Erythroblast (primary cell): ENCODE data around the gene HMGXB3.

Experiments used
- DNase-seq, 2 experiments: peaks; one replicate each; lab custom pipeline; 2025; lab: John Stamatoyannopoulos, UW
- GATA1 ChIP-seq: IDR thresholded peaks from 2 replicates; pipeline ENCODE4 v1.6.1; 2011; ENCODE audit warnings: low read depth, mild to moderate bottlenecking, control low read depth, low read length, moderate library complexity
- POLR2A ChIP-seq: IDR thresholded peaks from 2 replicates; pipeline ENCODE4 v1.6.1; 2011; ENCODE audit warnings: mild to moderate bottlenecking, low read length

HMGXB3 gene, protein sequence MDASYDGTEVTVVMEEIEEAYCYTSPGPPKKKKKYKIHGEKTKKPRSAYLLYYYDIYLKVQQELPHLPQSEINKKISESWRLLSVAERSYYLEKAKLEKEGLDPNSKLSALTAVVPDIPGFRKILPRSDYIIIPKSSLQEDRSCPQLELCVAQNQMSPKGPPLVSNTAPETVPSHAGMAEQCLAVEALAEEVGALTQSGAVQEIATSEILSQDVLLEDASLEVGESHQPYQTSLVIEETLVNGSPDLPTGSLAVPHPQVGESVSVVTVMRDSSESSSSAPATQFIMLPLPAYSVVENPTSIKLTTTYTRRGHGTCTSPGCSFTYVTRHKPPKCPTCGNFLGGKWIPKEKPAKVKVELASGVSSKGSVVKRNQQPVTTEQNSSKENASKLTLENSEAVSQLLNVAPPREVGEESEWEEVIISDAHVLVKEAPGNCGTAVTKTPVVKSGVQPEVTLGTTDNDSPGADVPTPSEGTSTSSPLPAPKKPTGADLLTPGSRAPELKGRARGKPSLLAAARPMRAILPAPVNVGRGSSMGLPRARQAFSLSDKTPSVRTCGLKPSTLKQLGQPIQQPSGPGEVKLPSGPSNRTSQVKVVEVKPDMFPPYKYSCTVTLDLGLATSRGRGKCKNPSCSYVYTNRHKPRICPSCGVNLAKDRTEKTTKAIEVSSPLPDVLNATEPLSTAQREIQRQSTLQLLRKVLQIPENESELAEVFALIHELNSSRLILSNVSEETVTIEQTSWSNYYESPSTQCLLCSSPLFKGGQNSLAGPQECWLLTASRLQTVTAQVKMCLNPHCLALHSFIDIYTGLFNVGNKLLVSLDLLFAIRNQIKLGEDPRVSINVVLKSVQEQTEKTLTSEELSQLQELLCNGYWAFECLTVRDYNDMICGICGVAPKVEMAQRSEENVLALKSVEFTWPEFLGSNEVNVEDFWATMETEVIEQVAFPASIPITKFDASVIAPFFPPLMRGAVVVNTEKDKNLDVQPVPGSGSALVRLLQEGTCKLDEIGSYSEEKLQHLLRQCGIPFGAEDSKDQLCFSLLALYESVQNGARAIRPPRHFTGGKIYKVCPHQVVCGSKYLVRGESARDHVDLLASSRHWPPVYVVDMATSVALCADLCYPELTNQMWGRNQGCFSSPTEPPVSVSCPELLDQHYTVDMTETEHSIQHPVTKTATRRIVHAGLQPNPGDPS (N-terminal part only)

DNA sequence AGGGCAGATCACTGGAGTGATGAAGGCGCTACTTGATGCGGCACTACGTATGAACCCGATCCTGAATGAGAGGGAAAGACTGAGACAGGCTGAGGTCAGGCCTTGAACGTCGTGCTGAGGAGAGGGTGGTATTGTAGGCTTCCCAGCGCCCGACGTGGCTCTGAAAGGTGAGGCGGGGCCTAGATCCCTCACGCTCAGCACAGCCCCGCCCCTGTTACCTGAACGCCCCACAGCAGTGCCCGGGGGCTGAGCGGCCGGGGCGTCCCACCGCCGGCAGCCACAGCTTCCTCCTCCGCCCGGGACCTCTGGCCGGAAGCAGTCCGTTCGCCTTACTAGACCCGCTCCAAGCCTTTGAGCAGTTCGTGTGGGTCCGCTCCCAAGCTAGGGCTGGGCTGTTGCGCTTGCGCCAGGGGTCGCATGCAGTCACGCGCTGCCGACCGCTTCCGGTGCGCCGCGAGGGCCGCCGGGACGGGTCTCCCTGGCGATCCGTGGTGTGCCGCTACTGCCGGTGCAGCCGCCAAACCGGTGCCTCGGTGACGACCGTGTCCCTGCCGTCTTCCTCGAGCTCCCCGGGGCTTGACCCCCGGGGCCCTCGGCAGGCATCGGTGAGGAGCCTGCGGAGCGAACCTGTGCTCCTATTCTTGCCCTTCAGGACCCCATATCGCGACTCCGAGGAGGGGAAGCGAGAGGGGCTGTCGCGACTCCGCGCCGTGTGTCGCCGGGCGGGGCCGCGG lies at the start of gene HMGXB3, which contains the start of gene TIGD6:
HMGXB3 (plus strand) TSS at position 484 of the 734 bp plus-strand sequence. CDS start 4,114 bp downstream, outside the sequence.
TIGD6 (minus strand) TSS at position 399 of the 734 bp plus-strand sequence. CDS start 4,306 bp downstream, outside the sequence.
- TF ChIP-seq GATA1 (no peak), POLR2A (peak; percentile 95)
- peak; percentile 92 to 93 for DNase-seq

DNA sequence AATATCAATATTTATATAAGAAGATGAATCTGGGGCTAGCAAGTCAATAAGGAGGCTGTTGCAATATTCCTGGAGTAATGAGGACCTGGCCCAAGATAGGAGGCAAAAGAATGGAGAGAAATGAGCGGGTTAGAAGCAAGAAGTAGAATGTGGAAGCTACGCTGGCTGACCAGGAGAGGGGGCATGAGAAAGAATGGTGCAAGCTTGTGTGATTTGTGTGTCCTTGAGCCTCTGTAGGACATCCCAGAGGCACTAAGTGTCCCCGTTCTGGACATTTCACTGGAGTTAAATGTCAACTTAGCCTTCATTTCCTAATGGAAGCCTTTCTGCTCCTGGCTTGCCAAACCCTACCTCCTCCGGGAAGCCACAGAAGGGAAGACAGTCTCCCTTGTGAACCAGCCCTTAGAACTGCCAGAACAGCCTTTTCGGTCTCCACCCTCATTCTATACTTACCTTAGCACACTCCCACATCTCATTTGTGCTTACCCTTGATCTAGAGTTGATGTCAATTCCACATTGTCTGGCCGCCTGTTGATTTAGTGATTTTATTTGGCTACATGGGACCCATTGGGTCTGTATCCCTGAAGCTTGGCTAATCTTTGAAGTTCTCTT lies 49.3 kb upstream of the HMGXB3 start:
- TF ChIP-seq GATA1 (no peak), POLR2A (no peak)
- DNase-seq = no peak

DNA sequence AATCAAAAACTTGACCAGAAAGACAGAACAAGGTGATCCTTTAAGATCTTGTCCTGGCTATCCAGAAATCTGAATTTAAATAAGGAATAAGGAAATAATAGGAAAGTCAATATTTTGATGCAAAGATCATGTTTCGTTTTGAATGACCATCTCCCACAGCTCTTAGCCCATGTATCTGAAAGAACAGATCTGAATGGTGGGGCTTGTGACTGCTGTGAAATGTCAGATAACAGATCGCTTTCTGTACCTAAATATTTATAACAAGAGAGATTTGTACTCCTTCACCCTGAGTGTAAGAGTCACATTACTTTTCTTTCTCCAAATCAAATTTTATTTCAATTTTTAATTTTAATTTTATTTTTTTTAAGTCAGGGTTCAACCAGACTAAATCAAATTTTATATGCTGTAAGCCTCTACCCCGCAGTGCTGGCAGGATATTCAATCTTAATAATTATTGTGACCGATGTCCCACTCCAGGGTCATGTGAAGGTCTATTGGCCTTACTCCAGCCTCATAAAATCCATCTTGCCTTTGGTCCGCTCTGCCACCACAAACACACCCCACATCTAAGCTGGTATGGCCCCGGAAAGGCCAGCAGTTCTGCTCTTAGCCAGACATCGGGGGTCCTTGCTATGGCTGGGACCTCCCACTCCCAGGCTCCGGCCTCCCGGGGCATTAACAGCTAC lies 47.0 kb upstream of the HMGXB3 start:
- TF ChIP-seq POLR2A (no peak), GATA1 (no peak)
- DNase-seq = peak; percentile 38 to 75

DNA sequence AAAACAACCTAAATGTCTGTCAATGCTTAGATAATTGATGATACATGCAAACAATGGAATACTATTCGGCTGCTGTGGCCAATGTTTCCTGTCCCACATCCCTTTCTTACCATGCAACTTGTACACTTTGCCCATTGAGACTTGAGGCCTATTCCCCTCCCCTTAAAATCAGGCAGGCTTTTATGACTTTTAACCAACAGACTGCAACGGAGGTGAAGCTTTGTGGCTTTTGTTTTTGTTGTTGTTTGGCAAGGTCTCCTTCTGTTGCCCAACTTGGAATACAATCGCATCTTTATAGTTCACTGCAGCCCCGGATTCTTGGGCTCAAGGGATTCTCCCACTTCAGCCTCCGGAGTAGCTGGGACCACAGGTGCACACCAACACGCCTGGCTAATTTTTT lies 45.7 kb upstream of the HMGXB3 start:
- TF ChIP-seq POLR2A = no peak
- TF ChIP-seq GATA1 = no peak
- DNase-seq = no peak

DNA sequence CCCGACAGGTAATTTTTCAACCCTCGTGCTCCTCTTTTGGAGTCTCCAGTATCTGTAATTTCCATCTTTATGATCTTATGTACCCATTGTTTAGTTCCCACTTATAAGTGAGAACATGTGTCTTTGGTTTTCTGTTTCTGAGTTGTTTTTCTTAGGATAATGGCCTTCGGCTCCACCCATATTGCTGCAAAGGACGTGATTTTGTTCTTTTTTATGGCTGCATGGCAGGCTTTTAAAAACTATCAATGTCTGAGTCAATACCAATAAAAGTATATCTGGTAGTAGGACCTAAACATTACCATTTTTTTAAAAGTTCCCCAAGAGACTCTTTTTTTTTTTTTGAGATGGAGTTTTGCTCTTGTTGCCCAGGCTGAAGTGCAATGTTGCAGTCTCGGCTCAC lies 43.9 kb upstream of the HMGXB3 start:
- no peak for TF ChIP-seq POLR2A
- TF ChIP-seq GATA1 = no peak
- no peak for DNase-seq

DNA sequence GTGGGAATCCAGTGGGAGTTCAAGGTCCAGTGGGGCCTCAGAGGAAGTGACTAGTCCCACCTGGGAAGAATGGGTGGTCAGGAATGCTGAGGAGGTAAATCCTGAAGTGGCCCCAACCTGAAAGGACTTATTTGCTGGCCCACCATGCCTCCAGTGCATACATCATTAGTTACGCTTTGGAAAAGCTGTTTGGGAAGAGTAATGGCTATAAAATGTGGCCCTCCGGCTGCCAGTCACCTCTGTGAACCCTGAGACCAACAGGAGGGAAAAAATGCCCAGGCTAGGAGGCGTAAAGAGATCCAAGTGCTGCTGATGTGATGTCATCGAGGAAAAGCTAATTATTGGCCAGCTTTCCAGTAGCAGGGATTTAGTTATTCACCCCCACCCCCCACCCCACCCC lies 42.7 kb upstream of the HMGXB3 start:
- TF ChIP-seq POLR2A (no peak), GATA1 (no peak)
- DNase-seq = no peak

DNA sequence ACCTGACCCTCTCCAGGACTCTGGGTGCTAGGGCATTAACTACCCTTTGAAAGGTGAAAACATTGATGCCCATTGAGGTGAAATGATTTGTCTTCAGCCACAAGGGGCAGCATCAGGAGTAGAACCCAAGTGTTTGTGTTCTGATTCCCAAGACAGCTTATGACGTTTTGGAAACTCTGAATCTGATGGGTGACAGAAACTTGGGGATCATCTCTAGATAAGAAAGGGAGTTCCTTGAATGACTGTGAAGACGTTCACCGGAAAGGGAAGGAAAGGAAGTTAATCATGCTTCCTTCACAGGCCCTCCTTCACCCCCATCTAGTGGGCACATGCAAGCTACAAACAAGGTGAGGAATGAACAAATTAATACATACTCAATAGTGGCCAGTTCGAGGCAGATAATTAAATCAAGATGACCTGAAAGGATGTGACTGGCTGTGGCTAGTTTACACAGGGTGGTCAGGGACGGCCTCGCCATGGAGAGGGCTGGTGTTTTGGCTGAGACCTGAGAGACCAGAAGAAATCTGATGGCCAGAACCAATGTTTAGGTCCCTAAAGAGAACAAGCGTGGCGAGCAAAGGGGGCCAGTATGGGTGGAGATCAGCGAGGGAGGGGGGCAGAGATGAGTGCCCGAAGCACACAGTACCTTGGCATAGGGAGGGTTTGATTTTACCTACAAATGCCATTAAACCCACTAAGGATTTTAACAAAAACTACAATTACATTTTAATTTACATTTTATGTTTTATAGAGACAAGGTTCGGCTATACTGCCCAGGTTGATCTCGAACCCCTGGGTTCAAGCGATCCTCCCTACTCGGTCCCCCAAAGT lies 40.9 kb upstream of the HMGXB3 start:
- peak; percentile 84 to 85 for DNase-seq
- TF ChIP-seq GATA1 (peak; percentile 8), POLR2A (no peak)

DNA sequence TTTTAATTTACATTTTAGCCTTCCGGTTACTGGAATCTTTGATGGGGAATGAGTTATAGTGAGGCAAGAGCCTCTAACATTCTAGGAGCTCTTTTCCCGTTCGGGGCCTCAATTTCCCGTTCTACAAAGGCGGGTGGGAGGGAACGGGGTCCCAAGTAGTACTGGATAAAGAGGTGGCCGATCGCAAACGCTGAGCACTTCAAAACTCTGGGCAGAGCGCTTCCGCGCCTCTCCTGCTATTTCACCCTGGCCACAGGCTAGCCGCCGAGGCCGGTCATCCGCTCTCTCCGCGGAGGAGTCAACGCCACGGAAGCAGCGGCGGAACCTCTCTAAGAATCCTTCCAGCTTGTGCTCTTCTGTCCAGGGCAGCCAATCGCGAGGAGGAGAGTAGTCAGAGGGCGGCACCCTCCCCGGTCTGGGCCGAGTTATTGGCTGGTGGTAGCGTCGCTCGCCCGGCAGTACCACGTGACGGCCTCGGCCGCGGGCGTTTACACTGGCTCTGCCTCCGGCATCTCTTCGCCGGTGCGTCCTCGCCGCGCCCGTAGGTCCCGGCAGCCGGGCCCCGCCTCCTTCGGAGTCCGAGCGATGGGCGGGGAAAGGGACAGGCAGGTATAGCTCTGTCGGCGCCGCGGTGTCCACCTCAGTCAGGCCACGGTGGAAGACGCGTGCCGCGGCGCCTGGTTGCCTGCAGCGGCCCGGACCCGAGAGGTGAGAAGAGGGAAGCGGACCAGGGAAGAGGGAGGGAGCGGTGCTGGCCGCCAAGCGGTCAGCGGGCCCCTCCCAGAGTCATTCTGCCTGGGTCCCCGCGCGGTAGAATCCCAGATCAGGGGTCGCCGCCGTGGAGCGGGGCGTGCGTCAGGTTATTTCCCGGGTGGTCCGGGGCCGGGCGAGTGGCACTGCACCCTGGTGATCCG lies 40.0 kb upstream of the HMGXB3 start, which contains the start of gene SLC26A2:
SLC26A2 (plus strand) TSS at position 487 of the 914 bp plus-strand sequence. CDS start 16,895 bp downstream, outside the sequence.
- peak; percentile 98 for DNase-seq
- TF ChIP-seq GATA1 (no peak), POLR2A (peak; percentile 97)

DNA sequence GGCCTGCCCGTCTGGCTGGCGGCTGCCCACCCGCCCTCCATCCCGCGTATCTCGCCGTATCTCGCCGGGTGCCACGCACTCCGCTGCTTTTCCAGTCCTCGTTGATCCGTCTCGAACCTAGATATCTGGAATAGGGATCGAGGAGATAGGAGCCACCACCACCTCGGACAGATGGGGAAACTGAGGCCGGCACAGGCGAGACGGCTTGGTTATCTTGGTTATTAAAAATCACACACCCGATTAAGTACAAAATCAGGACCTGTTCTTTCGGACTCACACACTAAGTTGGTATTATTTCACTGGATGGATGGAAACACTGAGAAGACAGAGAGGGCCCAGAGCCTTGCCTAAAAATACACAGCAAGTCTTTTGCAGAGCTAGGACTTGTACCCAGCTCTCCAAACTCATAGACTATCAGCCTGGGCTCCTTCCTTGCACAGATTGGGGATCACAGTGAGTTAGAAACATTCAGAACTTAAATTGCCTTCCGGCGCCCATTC lies 39.3 kb upstream of the HMGXB3 start:
- no peak for TF ChIP-seq GATA1
- TF ChIP-seq POLR2A = no peak
- no peak for DNase-seq

DNA sequence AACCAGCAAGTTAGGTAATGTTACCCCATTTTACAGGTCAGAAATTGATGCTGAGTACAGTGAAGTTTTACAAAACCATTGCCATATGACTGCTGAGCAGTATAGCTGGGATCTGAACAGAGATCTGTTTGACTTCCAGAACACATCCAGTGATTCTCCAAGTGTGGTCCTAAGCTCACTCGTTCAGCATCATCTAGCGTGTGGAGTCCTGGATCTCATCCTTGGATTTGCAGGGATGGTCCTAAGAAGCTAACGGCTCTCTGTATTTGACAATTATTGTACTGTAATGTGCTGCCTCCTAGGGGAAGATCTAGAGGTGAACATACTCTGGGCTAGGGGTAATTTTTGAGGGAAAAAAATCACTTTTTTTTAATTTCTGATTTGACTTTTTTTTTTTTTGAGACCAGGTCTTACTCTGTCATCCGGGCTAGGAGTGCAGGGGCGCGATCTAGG lies 38.6 kb upstream of the HMGXB3 start:
- DNase-seq = peak; percentile 49 to 66
- peak; percentile 73 for TF ChIP-seq POLR2A
- TF ChIP-seq GATA1 = no peak
